Liver (tissue), 9 donors: ENCODE data around the gene SULT2A1. TPM values are rescaled to one million over a fixed set of nuclear protein-coding genes. Genes with fewer than 3 reads are reported as not detected.

ENCODE experiments used
- DNase-seq: peaks from one replicate; pipeline ENCODE4 v3.0.0-alpha.2; 2017; ENCODE audit warnings: low spot score
- H3K27ac ChIP-seq, 2 donors: one replicate each; pipeline ENCODE4 v1.7.0; 2013; ENCODE audit warnings: inconsistent platforms in 2 of 2, low read length in 2 of 2, control low read depth in 1 of 2, low read depth in 1 of 2, mild to moderate bottlenecking in 1 of 2
- H3K27me3 ChIP-seq, 4 donors: one replicate each; pipeline versions ENCODE4 v1.6.1 to v1.7.0; 2013; ENCODE audit warnings: low read length in 3 of 4, inconsistent platforms in 1 of 4, mild to moderate bottlenecking in 1 of 4, moderate library complexity in 1 of 4; ENCODE audit not compliant: control insufficient read depth in 4 of 4, insufficient read depth in 4 of 4
- H3K36me3 ChIP-seq, 4 donors: one replicate each; pipeline versions ENCODE4 v1.6.1 to v1.7.0; 2013; ENCODE audit warnings: low read length in 3 of 4, mild to moderate bottlenecking in 3 of 4, low read depth in 1 of 4, moderate library complexity in 1 of 4; ENCODE audit not compliant: control insufficient read depth in 4 of 4, insufficient read depth in 3 of 4
- H3K4me1 ChIP-seq, 4 donors: one replicate each; pipeline versions ENCODE4 v1.6.1 to v1.7.0; 2013; ENCODE audit warnings: low read length in 3 of 4, mild to moderate bottlenecking in 3 of 4, moderate library complexity in 1 of 4; ENCODE audit not compliant: control insufficient read depth in 4 of 4, insufficient read depth in 4 of 4
- H3K4me3 ChIP-seq, 3 donors: one replicate each; pipeline versions ENCODE4 v1.6.1 to v1.7.0; 2013; ENCODE audit warnings: low read length in 3 of 3, control low read depth in 1 of 3, low read depth in 1 of 3, mild to moderate bottlenecking in 1 of 3
- H3K9ac ChIP-seq, 2 donors: one replicate each; pipeline ENCODE4 v1.7.0; 2013; ENCODE audit warnings: low read length in 2 of 2, mild to moderate bottlenecking in 2 of 2, moderate library complexity in 2 of 2, control low read depth in 1 of 2, low read depth in 1 of 2
- H3K9me3 ChIP-seq, 4 donors: one replicate each; pipeline versions ENCODE4 v1.6.1 to v1.7.0; 2013; ENCODE audit warnings: low read length in 3 of 4; ENCODE audit not compliant: control insufficient read depth in 4 of 4
- EGR1 ChIP-seq, 2 donors: IDR thresholded peaks; 2 replicates each; pipeline ENCODE4 v1.6.1; 2016 to 2018; ENCODE audit warnings: antibody characterized with exemption in 2 of 2, low read depth in 2 of 2
- FOXA2 ChIP-seq: IDR thresholded peaks from 2 replicates; pipeline ENCODE4 v1.6.1; 2016; ENCODE audit warnings: antibody characterized with exemption
- GABPA ChIP-seq, 2 donors: IDR thresholded peaks in 1 of 2; conservative IDR thresholded peaks in 1 of 2; 2 replicates each; pipeline ENCODE4 v1.6.1; 2016; ENCODE audit warnings: antibody characterized with exemption in 2 of 2, mild to moderate bottlenecking in 1 of 2, moderate library complexity in 1 of 2
- HNF4A ChIP-seq, 2 donors: conservative IDR thresholded peaks; 2 replicates each; pipeline ENCODE4 v1.6.1; 2016; ENCODE audit warnings: antibody characterized with exemption in 2 of 2, mild to moderate bottlenecking in 2 of 2
- HNF4G ChIP-seq: IDR thresholded peaks from 2 replicates; pipeline ENCODE4 v1.6.1; 2016; ENCODE audit warnings: antibody characterized with exemption
- JUND ChIP-seq, 2 donors: IDR thresholded peaks; 2 replicates each; pipeline ENCODE4 v1.6.1; 2016; ENCODE audit warnings: antibody characterized with exemption in 2 of 2
- NR2F2 ChIP-seq: IDR thresholded peaks from 2 replicates; pipeline ENCODE4 v1.6.1; 2016; ENCODE audit warnings: antibody characterized with exemption
- RAD21 ChIP-seq, 2 donors: IDR thresholded peaks; 2 replicates each; pipeline ENCODE4 v1.6.1; 2016; ENCODE audit warnings: antibody characterized with exemption in 2 of 2, mild to moderate bottlenecking in 2 of 2
- SP1 ChIP-seq: IDR thresholded peaks from 2 replicates; pipeline ENCODE4 v1.6.1; 2018; ENCODE audit warnings: antibody characterized with exemption, mild to moderate bottlenecking
- YY1 ChIP-seq: IDR thresholded peaks from 2 replicates; pipeline ENCODE4 v1.6.1; 2016; ENCODE audit warnings: antibody characterized with exemption, mild to moderate bottlenecking
- WGBS: extraction: QIAGEN DNeasy Blood & Tissue Kit; methylation state at CpG from one replicate; pipeline ENCODE4 v1.1.7; 2013; 5-methylcytosine and 5-hydroxymethylcytosine counted together
- polyA plus RNA-seq, 2 donors: library from polyadenylated mRNA; stranded (reverse) in 1 of 2; unstranded in 1 of 2; fragments of 200-250 nt in 1 of 2; fragments of >200 nt in 1 of 2; fragmentation: Nextera tagmentation in 1 of 2; extraction: Ambion mirVana in 1 of 2; gene quantifications; one replicate each; pipeline versions ENCODE4 v1.2.1 to v1.2.3, GENCODE V29; 2013 to 2015
- total RNA-seq, 2 donors: library from RNA; depleted of rRNA; stranded (reverse); fragments of >200 nt; gene quantifications; one replicate each; pipeline ENCODE4 v1.2.3, GENCODE V29; 2014
- TF ChIP-seq, protein P1 (sequence below): fragments of 150-350 bp; IDR thresholded peaks from 2 replicates; pipeline ENCODE4 v1.5.1; 2017; ENCODE audit warnings: improper control_type of control experiment, low read depth, low read length; ENCODE audit not compliant: missing input control
- TF ChIP-seq, protein P2 (sequence below): IDR thresholded peaks from 2 replicates; pipeline ENCODE4 v1.6.1; 2016; ENCODE audit warnings: antibody characterized with exemption
- TF ChIP-seq, protein P3 (sequence below): IDR thresholded peaks from 2 replicates; pipeline ENCODE4 v1.6.1; 2016; ENCODE audit warnings: antibody characterized with exemption
- TF ChIP-seq, protein P4 (sequence below): IDR thresholded peaks from 2 replicates; pipeline ENCODE4 v1.6.1; 2016; ENCODE audit warnings: antibody characterized with exemption, mild to moderate bottlenecking
- donor health status: healthy.
- donor health status: healthy.
- donor health status: healthy.
- donor health status: healthy.
- donor health status: healthy.

SULT2A1 gene
- total and polyA plus RNA-seq, 4 donors = 22.9 to 892 (median 691) TPM

DNA sequence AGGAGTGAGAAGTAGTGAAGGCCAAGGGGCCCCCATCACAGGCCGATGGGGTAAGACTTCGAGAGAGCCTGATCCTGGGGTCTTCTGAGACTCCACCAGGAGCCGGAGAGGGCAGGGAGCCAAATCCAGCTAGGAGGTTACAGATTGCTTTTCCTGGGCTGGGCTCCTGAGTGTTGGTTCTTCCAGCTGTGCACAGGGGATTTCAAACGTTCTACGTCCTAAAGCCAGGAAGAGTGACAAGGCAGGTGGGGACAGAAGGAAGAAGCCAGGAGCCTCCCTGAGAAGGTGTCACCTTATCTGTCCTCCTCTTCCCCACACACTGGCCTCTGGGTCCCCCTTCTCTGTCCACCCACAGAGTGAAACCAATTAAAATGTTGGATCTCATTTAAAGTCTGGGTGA lies 43.2 kb downstream of the SULT2A1 start (continued):
- TF ChIP-seq, protein P1, sequence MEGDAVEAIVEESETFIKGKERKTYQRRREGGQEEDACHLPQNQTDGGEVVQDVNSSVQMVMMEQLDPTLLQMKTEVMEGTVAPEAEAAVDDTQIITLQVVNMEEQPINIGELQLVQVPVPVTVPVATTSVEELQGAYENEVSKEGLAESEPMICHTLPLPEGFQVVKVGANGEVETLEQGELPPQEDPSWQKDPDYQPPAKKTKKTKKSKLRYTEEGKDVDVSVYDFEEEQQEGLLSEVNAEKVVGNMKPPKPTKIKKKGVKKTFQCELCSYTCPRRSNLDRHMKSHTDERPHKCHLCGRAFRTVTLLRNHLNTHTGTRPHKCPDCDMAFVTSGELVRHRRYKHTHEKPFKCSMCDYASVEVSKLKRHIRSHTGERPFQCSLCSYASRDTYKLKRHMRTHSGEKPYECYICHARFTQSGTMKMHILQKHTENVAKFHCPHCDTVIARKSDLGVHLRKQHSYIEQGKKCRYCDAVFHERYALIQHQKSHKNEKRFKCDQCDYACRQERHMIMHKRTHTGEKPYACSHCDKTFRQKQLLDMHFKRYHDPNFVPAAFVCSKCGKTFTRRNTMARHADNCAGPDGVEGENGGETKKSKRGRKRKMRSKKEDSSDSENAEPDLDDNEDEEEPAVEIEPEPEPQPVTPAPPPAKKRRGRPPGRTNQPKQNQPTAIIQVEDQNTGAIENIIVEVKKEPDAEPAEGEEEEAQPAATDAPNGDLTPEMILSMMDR = no peak
- no peak for TF ChIP-seq HNF4A (conservative IDR thresholded peaks at IDR 0.05)
- TF ChIP-seq SP1 = no peak
- TF ChIP-seq FOXA2 = no peak
- TF ChIP-seq HNF4G = no peak

DNA sequence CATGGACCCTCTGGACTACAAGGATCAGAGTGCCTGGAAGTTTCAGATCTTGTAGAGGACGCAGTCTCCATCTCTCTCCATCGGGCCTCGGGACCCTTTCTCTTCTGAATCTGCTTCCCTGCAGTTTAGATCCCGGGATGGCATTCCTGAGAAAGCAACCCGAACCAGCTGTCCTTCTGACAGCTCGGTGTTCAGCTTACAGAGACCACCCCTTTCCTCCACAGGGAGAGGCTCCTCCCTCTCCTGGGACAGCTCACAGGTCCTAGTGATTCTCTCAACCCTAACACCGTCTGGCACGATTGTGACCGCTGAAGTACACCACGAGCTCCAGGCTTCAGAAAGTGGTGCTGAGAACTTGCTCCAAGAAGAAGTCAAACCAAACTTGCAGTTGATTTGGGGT lies 46.2 kb downstream of the SULT2A1 start:
- 35% methylated on average over 10 of the region's 10 CpGs for WGBS
- no peak for DNase-seq

DNA sequence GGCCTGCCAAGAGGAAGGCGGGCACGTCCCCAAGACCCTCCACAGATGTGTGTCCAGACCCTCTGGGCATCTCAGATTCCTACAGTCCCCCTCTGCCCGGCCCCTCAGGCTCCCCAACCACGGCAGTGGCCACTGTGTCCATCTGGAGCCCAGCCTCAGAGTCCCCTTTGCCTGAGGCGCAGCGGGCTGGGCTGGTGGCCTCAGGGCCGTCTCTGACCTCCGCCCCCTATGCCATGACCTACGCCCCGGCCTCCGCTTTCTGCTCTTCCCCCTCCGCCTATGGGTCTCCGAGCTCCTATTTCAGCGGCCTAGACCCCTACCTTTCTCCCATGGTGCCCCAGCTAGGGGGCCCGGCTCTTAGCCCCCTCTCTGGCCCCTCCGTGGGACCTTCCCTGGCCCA lies 46.7 kb downstream of the SULT2A1 start:
- no peak for TF ChIP-seq YY1
- no peak for TF ChIP-seq GABPA (IDR thresholded peaks at IDR 0.05 in 1 of 2, conservative IDR thresholded peaks at IDR 0.05 in 1 of 2)
- TF ChIP-seq FOXA2 = no peak
- TF ChIP-seq RAD21 (IDR thresholded peaks at IDR 0.05) = no peak
- TF ChIP-seq JUND (IDR thresholded peaks at IDR 0.05) = no peak
- TF ChIP-seq, protein P2, sequence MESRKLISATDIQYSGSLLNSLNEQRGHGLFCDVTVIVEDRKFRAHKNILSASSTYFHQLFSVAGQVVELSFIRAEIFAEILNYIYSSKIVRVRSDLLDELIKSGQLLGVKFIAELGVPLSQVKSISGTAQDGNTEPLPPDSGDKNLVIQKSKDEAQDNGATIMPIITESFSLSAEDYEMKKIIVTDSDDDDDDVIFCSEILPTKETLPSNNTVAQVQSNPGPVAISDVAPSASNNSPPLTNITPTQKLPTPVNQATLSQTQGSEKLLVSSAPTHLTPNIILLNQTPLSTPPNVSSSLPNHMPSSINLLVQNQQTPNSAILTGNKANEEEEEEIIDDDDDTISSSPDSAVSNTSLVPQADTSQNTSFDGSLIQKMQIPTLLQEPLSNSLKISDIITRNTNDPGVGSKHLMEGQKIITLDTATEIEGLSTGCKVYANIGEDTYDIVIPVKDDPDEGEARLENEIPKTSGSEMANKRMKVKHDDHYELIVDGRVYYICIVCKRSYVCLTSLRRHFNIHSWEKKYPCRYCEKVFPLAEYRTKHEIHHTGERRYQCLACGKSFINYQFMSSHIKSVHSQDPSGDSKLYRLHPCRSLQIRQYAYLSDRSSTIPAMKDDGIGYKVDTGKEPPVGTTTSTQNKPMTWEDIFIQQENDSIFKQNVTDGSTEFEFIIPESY = no peak
- TF ChIP-seq, protein P3, sequence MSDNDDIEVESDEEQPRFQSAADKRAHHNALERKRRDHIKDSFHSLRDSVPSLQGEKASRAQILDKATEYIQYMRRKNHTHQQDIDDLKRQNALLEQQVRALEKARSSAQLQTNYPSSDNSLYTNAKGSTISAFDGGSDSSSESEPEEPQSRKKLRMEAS = no peak
- TF ChIP-seq HNF4A (conservative IDR thresholded peaks at IDR 0.05) = no peak
- TF ChIP-seq EGR1 (IDR thresholded peaks at IDR 0.05; ENCODE audit: low read depth in 2 of 2) = no peak
- no peak for TF ChIP-seq NR2F2
- TF ChIP-seq SP1 = no peak
- TF ChIP-seq, protein P4, sequence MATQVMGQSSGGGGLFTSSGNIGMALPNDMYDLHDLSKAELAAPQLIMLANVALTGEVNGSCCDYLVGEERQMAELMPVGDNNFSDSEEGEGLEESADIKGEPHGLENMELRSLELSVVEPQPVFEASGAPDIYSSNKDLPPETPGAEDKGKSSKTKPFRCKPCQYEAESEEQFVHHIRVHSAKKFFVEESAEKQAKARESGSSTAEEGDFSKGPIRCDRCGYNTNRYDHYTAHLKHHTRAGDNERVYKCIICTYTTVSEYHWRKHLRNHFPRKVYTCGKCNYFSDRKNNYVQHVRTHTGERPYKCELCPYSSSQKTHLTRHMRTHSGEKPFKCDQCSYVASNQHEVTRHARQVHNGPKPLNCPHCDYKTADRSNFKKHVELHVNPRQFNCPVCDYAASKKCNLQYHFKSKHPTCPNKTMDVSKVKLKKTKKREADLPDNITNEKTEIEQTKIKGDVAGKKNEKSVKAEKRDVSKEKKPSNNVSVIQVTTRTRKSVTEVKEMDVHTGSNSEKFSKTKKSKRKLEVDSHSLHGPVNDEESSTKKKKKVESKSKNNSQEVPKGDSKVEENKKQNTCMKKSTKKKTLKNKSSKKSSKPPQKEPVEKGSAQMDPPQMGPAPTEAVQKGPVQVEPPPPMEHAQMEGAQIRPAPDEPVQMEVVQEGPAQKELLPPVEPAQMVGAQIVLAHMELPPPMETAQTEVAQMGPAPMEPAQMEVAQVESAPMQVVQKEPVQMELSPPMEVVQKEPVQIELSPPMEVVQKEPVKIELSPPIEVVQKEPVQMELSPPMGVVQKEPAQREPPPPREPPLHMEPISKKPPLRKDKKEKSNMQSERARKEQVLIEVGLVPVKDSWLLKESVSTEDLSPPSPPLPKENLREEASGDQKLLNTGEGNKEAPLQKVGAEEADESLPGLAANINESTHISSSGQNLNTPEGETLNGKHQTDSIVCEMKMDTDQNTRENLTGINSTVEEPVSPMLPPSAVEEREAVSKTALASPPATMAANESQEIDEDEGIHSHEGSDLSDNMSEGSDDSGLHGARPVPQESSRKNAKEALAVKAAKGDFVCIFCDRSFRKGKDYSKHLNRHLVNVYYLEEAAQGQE = no peak
- no peaks in the 10 kb centered on the region for H3K9me3 ChIP-seq
- no peaks in the 10 kb centered on the region for H3K4me1 ChIP-seq
- H3K27ac ChIP-seq = no peak overlapping the region
- no peaks in the 10 kb centered on the region for H3K36me3 ChIP-seq
- no peak overlapping the region for H3K9ac ChIP-seq
- no peak overlapping the region for H3K4me3 ChIP-seq
- no peaks in the 10 kb centered on the region for H3K27me3 ChIP-seq
- WGBS = 69% methylated on average over 16 of the region's 16 CpGs
- DNase-seq = no peak

More for the DNA sequence above, 46.2 kb downstream of the SULT2A1 start:
- Histone ChIP-seq H3K27ac (no peak overlapping the region), H3K36me3 (no peaks in the 10 kb centered on the region), H3K9me3 (no peaks in the 10 kb centered on the region), H3K9ac (no peak overlapping the region), H3K27me3 (no peaks in the 10 kb centered on the region), H3K4me1 (no peaks in the 10 kb centered on the region), H3K4me3 (no peak overlapping the region)
- no peak for TF ChIP-seq GABPA (IDR thresholded peaks at IDR 0.05 in 1 of 2, conservative IDR thresholded peaks at IDR 0.05 in 1 of 2)
